Measurements from ENCODE around the gene CD83. TPM values are rescaled to one million over a fixed set of nuclear protein-coding genes. Genes with fewer than 3 reads are reported as not detected.
A peak's percentile ranks its signal among the peaks of the same experiment; 100 is the strongest.
"Not testable (repeated sequence)": the region's sequence is repeated elsewhere in the genome, so short reads cannot be mapped to it uniquely, and the experiment has no call there.

CD83 gene
- total RNA-seq, result 10 to 100 TPM in 1 of 2 experiments, 1 to 10 TPM in 1; 8.7 to 10.3 TPM

- ChIA-PET POLR2A (interaction anchor here (0.6 kb wide), 1 partner anchor 93 kb away, joined by 5 read pairs; no protein-coding TSS in a partner anchor), CTCF (interaction anchor here (1.0 kb wide), 1 partner anchor 21 kb away, joined by 3 read pairs; no protein-coding TSS in a partner anchor)
- H3K36me3 Mint-ChIP-seq (ENCODE audit: low read depth), result peaks cover 16% of the 10 kb centered on the region
- peak within 1 kb of the TSS; percentile 96 for H3K27ac Mint-ChIP-seq
- peak within 1 kb of the TSS; percentile 92 for H3K4me3 Mint-ChIP-seq
- no peaks in the 10 kb centered on the region for H3K9me3 Mint-ChIP-seq
- H3K27me3 Mint-ChIP-seq, result peaks cover 26% of the 10 kb centered on the region
- H3K4me1 Mint-ChIP-seq, result peaks cover 34% of the 10 kb centered on the region
- peak; percentile 81 for DNase-seq
Observed at GRCh38 chr6:14117158-14118090, at the start of gene CD83. TSS of gene CD83 (plus strand) at chr6:14117772. CDS start at chr6:14117812, 40 bp downstream.

- DNase-seq, result no peak
- ChIA-PET CTCF (interaction anchor here (1.0 to 1.2 kb wide), 2 partner anchors 9 to 273 kb away, joined by 3 to 9 read pairs; no protein-coding TSS in a partner anchor), POLR2A (no interaction called here)
- Mint-ChIP-seq H3K4me1 (peaks cover 13% of the 10 kb centered on the region), H3K9me3 (no peaks in the 10 kb centered on the region), H3K36me3 (ENCODE audit: low read depth) (no peaks in the 10 kb centered on the region), H3K27me3 (peaks cover 8% of the 10 kb centered on the region), H3K4me3 (no peak overlapping the region), H3K27ac (no peak overlapping the region)
Observed at GRCh38 chr6:14068133-14068532, 49.4 kb upstream of the CD83 start.

GRCh38 chr6:14068623-14069022 lies 48.9 kb upstream of the CD83 start:
- H3K36me3 Mint-ChIP-seq (ENCODE audit: low read depth), result no peaks in the 10 kb centered on the region
- H3K4me1 Mint-ChIP-seq, result peaks cover 14% of the 10 kb centered on the region
- H3K27ac Mint-ChIP-seq, result no peak overlapping the region
- no peaks in the 10 kb centered on the region for H3K9me3 Mint-ChIP-seq
- CTCF ChIA-PET, result interaction anchor here (0.6 to 1.0 kb wide), 2 partner anchors 8 to 1263 kb away, joined by 3 read pairs; no protein-coding TSS in a partner anchor
- no peak for DNase-seq
- POLR2A ChIA-PET, result no interaction called here
- no peak overlapping the region for H3K4me3 Mint-ChIP-seq
- peaks cover 3% of the 10 kb centered on the region for H3K27me3 Mint-ChIP-seq

- Mint-ChIP-seq H3K27ac (no peak overlapping the region), H3K9me3 (no peaks in the 10 kb centered on the region), H3K4me3 (no peak overlapping the region), H3K4me1 (peaks cover 30% of the 10 kb centered on the region), H3K27me3 (no peaks in the 10 kb centered on the region), H3K36me3 (ENCODE audit: low read depth) (no peaks in the 10 kb centered on the region)
- ChIA-PET POLR2A (no interaction called here), CTCF (no interaction called here)
- no peak for DNase-seq
Observed at GRCh38 chr6:14070457-14070856, 47.1 kb upstream of the CD83 start.

- ChIA-PET POLR2A (no interaction called here), CTCF (interaction anchor here (0.7 to 0.8 kb wide), 2 partner anchors 139 to 1465 kb away, joined by 3 read pairs; no protein-coding TSS in a partner anchor)
- DNase-seq, result no peak
- Mint-ChIP-seq H3K27ac (no peak overlapping the region), H3K4me1 (peaks cover 31% of the 10 kb centered on the region), H3K27me3 (no peaks in the 10 kb centered on the region), H3K9me3 (no peaks in the 10 kb centered on the region), H3K4me3 (no peak overlapping the region), H3K36me3 (ENCODE audit: low read depth) (no peaks in the 10 kb centered on the region)
Observed at GRCh38 chr6:14072084-14072483, 45.5 kb upstream of the CD83 start.

- CTCF ChIA-PET, result interaction anchor here (1.3 to 1.4 kb wide), 2 partner anchors 10 to 14 kb away, joined by 3 read pairs; no protein-coding TSS in a partner anchor
- H3K27me3 Mint-ChIP-seq; POLR2A ChIA-PET; H3K4me3 Mint-ChIP-seq; H3K27ac Mint-ChIP-seq; H3K9me3 Mint-ChIP-seq; DNase-seq; H3K36me3 Mint-ChIP-seq (ENCODE audit: low read depth): not testable (repeated sequence)
- H3K4me1 Mint-ChIP-seq, result peaks cover 27% of the 10 kb centered on the region
Observed at GRCh38 chr6:14073561-14074354, 43.8 kb upstream of the CD83 start.

GRCh38 chr6:14074476-14075094 lies 43.0 kb upstream of the CD83 start:
- no peaks in the 10 kb centered on the region for H3K27me3 Mint-ChIP-seq
- no peak for DNase-seq
- peaks cover 29% of the 10 kb centered on the region for H3K4me1 Mint-ChIP-seq
- peak overlapping the region; percentile 75 for H3K4me3 Mint-ChIP-seq
- peak overlapping the region; percentile 96 for H3K27ac Mint-ChIP-seq
- POLR2A ChIA-PET, result no interaction called here
- H3K36me3 Mint-ChIP-seq (ENCODE audit: low read depth), result no peaks in the 10 kb centered on the region
- CTCF ChIA-PET, result interaction anchor here (0.5 to 1.3 kb wide), 6 partner anchors 8 to 280 kb away, joined by 3 to 5 read pairs (median 4); no protein-coding TSS in a partner anchor
- no peaks in the 10 kb centered on the region for H3K9me3 Mint-ChIP-seq

- ChIA-PET CTCF (interaction anchor here (1.0 to 1.1 kb wide), 3 partner anchors 8 to 281 kb away, joined by 3 to 5 read pairs (median 4); no protein-coding TSS in a partner anchor), POLR2A (no interaction called here)
- H3K4me3 Mint-ChIP-seq, result peak overlapping the region; percentile 75
- H3K27ac Mint-ChIP-seq, result peak overlapping the region; percentile 96
- H3K27me3 Mint-ChIP-seq, result no peaks in the 10 kb centered on the region
- peaks cover 29% of the 10 kb centered on the region for H3K4me1 Mint-ChIP-seq
- peak; percentile 51 for DNase-seq
- no peaks in the 10 kb centered on the region for H3K36me3 Mint-ChIP-seq (ENCODE audit: low read depth)
- H3K9me3 Mint-ChIP-seq, result no peaks in the 10 kb centered on the region
Observed at GRCh38 chr6:14075095-14075503, 42.5 kb upstream of the CD83 start.

GRCh38 chr6:14077193-14077867 lies 40.2 kb upstream of the CD83 start:
- ChIA-PET CTCF (interaction anchor here (0.6 to 1.6 kb wide), 8 partner anchors 9 to 1327 kb away, joined by 3 to 7 read pairs (median 3); no protein-coding TSS in a partner anchor), POLR2A (no interaction called here)
- Mint-ChIP-seq H3K4me3 (no peak overlapping the region), H3K4me1 (peaks cover 26% of the 10 kb centered on the region), H3K27me3 (peaks cover 2% of the 10 kb centered on the region), H3K27ac (no peak overlapping the region), H3K9me3 (no peaks in the 10 kb centered on the region), H3K36me3 (ENCODE audit: low read depth) (no peaks in the 10 kb centered on the region)
- DNase-seq, result no peak

- Mint-ChIP-seq H3K27me3 (peaks cover 2% of the 10 kb centered on the region), H3K9me3 (no peaks in the 10 kb centered on the region), H3K27ac (no peak overlapping the region), H3K4me1 (peaks cover 19% of the 10 kb centered on the region), H3K36me3 (ENCODE audit: low read depth) (no peaks in the 10 kb centered on the region), H3K4me3 (no peak overlapping the region)
- ChIA-PET CTCF (interaction anchor here (2.4 kb wide), 1 partner anchor 13 kb away, joined by 5 read pairs; no protein-coding TSS in a partner anchor), POLR2A (interaction anchor here (0.6 kb wide), 1 partner anchor 257 kb away, joined by 4 read pairs; no protein-coding TSS in a partner anchor)
- no peak for DNase-seq
Observed at GRCh38 chr6:14079433-14079832, 38.1 kb upstream of the CD83 start.

- ChIA-PET POLR2A (interaction anchor here (0.6 kb wide), 1 partner anchor 30 kb away, joined by 4 read pairs; no protein-coding TSS in a partner anchor), CTCF (interaction anchor here (0.7 to 2.4 kb wide), 2 partner anchors 13 to 272 kb away, joined by 3 to 5 read pairs; no protein-coding TSS in a partner anchor)
- Mint-ChIP-seq H3K27me3 (peaks cover 2% of the 10 kb centered on the region), H3K36me3 (ENCODE audit: low read depth) (no peaks in the 10 kb centered on the region), H3K4me3 (no peak overlapping the region), H3K9me3 (no peaks in the 10 kb centered on the region), H3K27ac (no peak overlapping the region), H3K4me1 (peaks cover 14% of the 10 kb centered on the region)
- no peak for DNase-seq
Observed at GRCh38 chr6:14079971-14080370, 37.6 kb upstream of the CD83 start.

Measured in activated CD4-positive, alpha-beta T cell treated with anti-CD3 and anti-CD28 coated beads, Interleukin-2, amount 10 ng/mL, durations not matched to agents 7 days and 5 days (primary cell).